Smooth muscle cell (in vitro differentiated cells): ENCODE data around the gene RSBN1L. TPM values are rescaled to one million over a fixed set of nuclear protein-coding genes. Genes with fewer than 3 reads are reported as not detected.

ENCODE experiments used
- DNase-seq: peaks from one replicate; lab custom pipeline; 2025; ENCODE audit not compliant: unreplicated experiment; lab: John Stamatoyannopoulos, UW
- H2AFZ ChIP-seq: fragments of 200-600 bp; sonication (generic); 2 replicates; pipeline ENCODE4 v1.6.0; 2016; ENCODE audit warnings: antibody characterized with exemption, low read depth, mild to moderate bottlenecking
- H3F3A ChIP-seq: fragments of 200-600 bp; sonication (generic); 2 replicates; pipeline ENCODE4 v1.6.0; 2017; ENCODE audit warnings: antibody characterized with exemption, low read depth
- H3K27ac ChIP-seq: fragments of 200-600 bp; sonication (generic); 2 replicates; pipeline ENCODE4 v1.5.1; 2016; ENCODE audit warnings: low read depth, mild to moderate bottlenecking
- H3K27me3 ChIP-seq: fragments of 200-600 bp; sonication (generic); 2 replicates; pipeline ENCODE4 v1.6.1; 2016; ENCODE audit warnings: low read depth, mild to moderate bottlenecking
- H3K36me3 ChIP-seq: fragments of 200-600 bp; sonication (generic); 2 replicates; pipeline ENCODE4 v1.5.1; 2016; ENCODE audit warnings: low read depth
- H3K4me1 ChIP-seq: fragments of 200-600 bp; sonication (generic); 2 replicates; pipeline ENCODE4 v1.5.1; 2016; ENCODE audit warnings: low read depth
- H3K4me2 ChIP-seq: fragments of 200-600 bp; sonication (generic); 2 replicates; pipeline ENCODE4 v1.6.0; 2016; ENCODE audit warnings: mild to moderate bottlenecking
- H3K4me3 ChIP-seq: fragments of 200-600 bp; sonication (generic); 2 replicates; pipeline ENCODE4 v1.5.1; 2016; ENCODE audit warnings: mild to moderate bottlenecking
- H3K79me2 ChIP-seq: fragments of 200-600 bp; sonication (generic); 2 replicates; pipeline ENCODE4 v1.6.0; 2016; ENCODE audit warnings: low read depth, mild to moderate bottlenecking
- H3K9ac ChIP-seq: fragments of 200-600 bp; sonication (generic); 2 replicates; pipeline ENCODE4 v1.6.0; 2016; ENCODE audit warnings: low read depth
- H3K9me3 ChIP-seq: fragments of 200-600 bp; sonication (generic); replicated peaks from 2 replicates; pipeline ENCODE4 v1.5.1; 2016; ENCODE audit warnings: low read depth
- H4K20me1 ChIP-seq: fragments of 200-600 bp; sonication (generic); 2 replicates; pipeline ENCODE4 v1.6.0; 2016; ENCODE audit warnings: low read depth
- CTCF ChIP-seq: fragments of 200-600 bp; sonication (generic); IDR thresholded peaks from 2 replicates; pipeline ENCODE4 v1.5.1; 2017; ENCODE audit warnings: borderline replicate concordance, mild to moderate bottlenecking, antibody characterized with exemption; ENCODE audit not compliant: insufficient read depth, poor library complexity, severe bottlenecking
- WGBS: methylation state at CpG from one replicate; pipeline ENCODE4 v1.1.7; 2016; ENCODE audit warnings: low lambda C conversion rate; 5-methylcytosine and 5-hydroxymethylcytosine counted together
- polyA plus RNA-seq: library from polyadenylated mRNA; unstranded; fragments of >200 nt; fragmentation: Nextera tagmentation; extraction: Ambion mirVana; gene quantifications from 2 replicates; pipeline ENCODE4 v1.2.1, GENCODE V29; 2016
- total RNA-seq: library from RNA; depleted of rRNA; stranded (reverse); fragments of >200 nt; gene quantifications from 2 replicates; pipeline ENCODE4 v1.2.3, GENCODE V29; 2014

The RSBN1L gene
- total and polyA plus RNA-seq, 2 experiments from 2014 or later: 3.8 to 26.2 TPM

GRCh38 chr7:77786018-77786417 is 89.8 kb downstream of the RSBN1L start:
- no peaks in the 10 kb centered on the region for H4K20me1 ChIP-seq
- no peak overlapping the region for H3K4me3 ChIP-seq
- no peaks in the 10 kb centered on the region for H3K79me2 ChIP-seq
- H3K27me3 ChIP-seq: no peaks in the 10 kb centered on the region
- no peaks in the 10 kb centered on the region for H3K9me3 ChIP-seq
- TF ChIP-seq CTCF: no peak
- H3K4me2 ChIP-seq: no peak overlapping the region
- no peaks in the 10 kb centered on the region for H3F3A ChIP-seq
- DNase-seq: no peak
- no peak overlapping the region for H3K27ac ChIP-seq
- no peak overlapping the region for H2AFZ ChIP-seq
- no peak overlapping the region for H3K9ac ChIP-seq
- H3K36me3 ChIP-seq: no peaks in the 10 kb centered on the region
- H3K4me1 ChIP-seq: no peaks in the 10 kb centered on the region
- WGBS: 96% methylated on average over 3 of the region's 3 CpGs

GRCh38 chr7:77786741-77787140 is 90.5 kb downstream of the RSBN1L start:
- H3K9ac ChIP-seq: no peak overlapping the region
- no peaks in the 10 kb centered on the region for H3K4me1 ChIP-seq
- no peak overlapping the region for H3K27ac ChIP-seq
- DNase-seq: no peak
- H3K79me2 ChIP-seq: no peaks in the 10 kb centered on the region
- no peaks in the 10 kb centered on the region for H3K27me3 ChIP-seq
- no peaks in the 10 kb centered on the region for H3K9me3 ChIP-seq
- H3K4me3 ChIP-seq: no peak overlapping the region
- TF ChIP-seq CTCF: no peak
- H2AFZ ChIP-seq: no peak overlapping the region
- no peaks in the 10 kb centered on the region for H3K36me3 ChIP-seq
- no peaks in the 10 kb centered on the region for H4K20me1 ChIP-seq
- no peaks in the 10 kb centered on the region for H3F3A ChIP-seq
- H3K4me2 ChIP-seq: no peak overlapping the region

- Histone ChIP-seq H2AFZ (no peak overlapping the region), H3K36me3 (no peaks in the 10 kb centered on the region), H3K4me2 (no peak overlapping the region), H3K4me1 (no peaks in the 10 kb centered on the region), H3K9me3 (no peaks in the 10 kb centered on the region), H3K27me3 (no peaks in the 10 kb centered on the region), H3K79me2 (peaks cover 3% of the 10 kb centered on the region), H3K4me3 (no peak overlapping the region), H3K9ac (no peak overlapping the region), H4K20me1 (no peaks in the 10 kb centered on the region), H3F3A (no peaks in the 10 kb centered on the region), H3K27ac (no peak overlapping the region)
- WGBS: 96% methylated on average over 2 of the region's 2 CpGs
- TF ChIP-seq CTCF: no peak
- no peak for DNase-seq
Observed at GRCh38 chr7:77788327-77788902, 92.2 kb downstream of the RSBN1L start.

- peaks cover 21% of the 10 kb centered on the region for H3K79me2 ChIP-seq
- H3K36me3 ChIP-seq: no peaks in the 10 kb centered on the region
- no peaks in the 10 kb centered on the region for H3K27me3 ChIP-seq
- no peaks in the 10 kb centered on the region for H4K20me1 ChIP-seq
- no peak for DNase-seq
- no peak overlapping the region for H3K27ac ChIP-seq
- no peaks in the 10 kb centered on the region for H3K4me1 ChIP-seq
- no peaks in the 10 kb centered on the region for H3K9me3 ChIP-seq
- no peak for TF ChIP-seq CTCF
- no peak overlapping the region for H3K4me2 ChIP-seq
- H3K4me3 ChIP-seq: no peak overlapping the region
- H3K9ac ChIP-seq: no peak overlapping the region
- WGBS: 77% methylated on average over 6 of the region's 6 CpGs
- no peak overlapping the region for H2AFZ ChIP-seq
- no peaks in the 10 kb centered on the region for H3F3A ChIP-seq
Observed at GRCh38 chr7:77791336-77791735, 95.1 kb downstream of the RSBN1L start.
